Measurements from ENCODE around the gene ADPRM.

The ADPRM gene

DNA sequence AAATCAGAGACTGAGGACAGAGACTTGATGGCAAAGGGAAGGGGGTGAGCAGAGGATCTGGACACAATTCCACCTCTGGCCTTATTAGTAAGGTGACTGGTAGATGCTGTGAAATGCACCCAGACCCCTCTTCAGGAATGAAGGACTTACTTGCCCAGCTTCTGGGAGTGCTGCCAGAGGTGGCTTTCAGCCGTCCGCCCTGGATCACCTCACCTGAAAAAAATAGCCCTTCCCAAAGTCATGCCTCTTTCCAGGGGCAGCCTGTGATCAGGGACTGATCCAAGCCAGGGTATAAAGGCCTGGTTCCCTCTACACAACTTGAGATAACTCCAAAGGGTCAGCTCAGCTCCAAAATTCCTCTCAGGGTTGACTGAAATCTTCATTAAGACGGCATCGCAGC lies 52.8 kb downstream of the ADPRM start:
- Histone ChIP-seq H3K4me3 (ENCODE audit: low read length) (no peak overlapping the region), H3K4me1 (ENCODE audit: control insufficient read depth, low read depth, low read length) (no peaks in the 10 kb centered on the region), H4K5ac (ENCODE audit: low read length) (no peak overlapping the region), H2BK5ac (ENCODE audit: low read length) (no peak overlapping the region), H3K79me1 (ENCODE audit: low read length) (no peaks in the 10 kb centered on the region), H4K8ac (ENCODE audit: low read depth, low read length) (no peak overlapping the region), H3K27me3 (ENCODE audit: insufficient read depth, low read length, poor library complexity) (no peaks in the 10 kb centered on the region), H3K4ac (ENCODE audit: low read depth, low read length) (no peak overlapping the region), H3K18ac (ENCODE audit: low read length) (no peak overlapping the region), H2BK120ac (ENCODE audit: low read depth, low read length) (no peak overlapping the region), H3K27ac (ENCODE audit: low read depth, low read length) (no peak overlapping the region), H2AK5ac (ENCODE audit: low read length) (no peak overlapping the region), H3K23ac (ENCODE audit: low read length) (no peak overlapping the region), H2BK15ac (replicated peaks; ENCODE audit: low read depth) (no peak overlapping the region), H3K79me2 (ENCODE audit: control insufficient read depth, insufficient read depth, low read length) (no peaks in the 10 kb centered on the region), H3K56ac (ENCODE audit: low read length) (no peak overlapping the region), H3K36me3 (ENCODE audit: control insufficient read depth, insufficient read depth, low read length) (no peaks in the 10 kb centered on the region), H3K4me2 (ENCODE audit: low read length) (no peak overlapping the region), H3K9ac (ENCODE audit: low read length) (no peak overlapping the region)
- WGBS (ENCODE audit: extremely low coverage, insufficient coverage, low lambda C conversion rate) = no CpG with 5 or more reads among the region's 4 CpGs
- no peak for DNase-seq

DNA sequence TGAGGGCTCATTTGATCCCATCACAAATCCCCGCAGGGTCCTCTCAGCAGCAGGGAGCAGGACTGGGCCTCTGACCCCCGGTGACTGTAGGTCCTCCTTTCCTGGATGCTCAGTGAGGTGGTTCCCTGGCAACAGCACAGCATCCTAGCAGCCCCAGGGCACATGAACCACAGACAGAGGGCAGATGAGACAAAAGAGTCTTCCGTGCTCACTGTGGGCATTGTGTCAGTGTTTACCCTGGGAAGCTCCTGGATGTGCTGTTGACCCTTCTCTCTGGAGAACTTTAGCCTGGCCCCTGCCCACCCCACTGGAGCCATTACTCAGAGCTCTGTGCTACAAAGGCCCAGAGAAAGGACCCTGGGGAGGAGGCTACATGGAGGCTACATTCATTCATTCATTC lies 54.2 kb downstream of the ADPRM start:
- no CpG with 5 or more reads among the region's 3 CpGs for WGBS (ENCODE audit: extremely low coverage, insufficient coverage, low lambda C conversion rate)
- Histone ChIP-seq H3K79me2 (ENCODE audit: control insufficient read depth, insufficient read depth, low read length) (no peaks in the 10 kb centered on the region), H3K23ac (ENCODE audit: low read length) (no peak overlapping the region), H2BK120ac (ENCODE audit: low read depth, low read length) (no peak overlapping the region), H3K27ac (ENCODE audit: low read depth, low read length) (no peak overlapping the region), H3K4me2 (ENCODE audit: low read length) (no peak overlapping the region), H3K4ac (ENCODE audit: low read depth, low read length) (no peak overlapping the region), H2BK15ac (replicated peaks; ENCODE audit: low read depth) (no peak overlapping the region), H3K9ac (ENCODE audit: low read length) (no peak overlapping the region), H3K4me3 (ENCODE audit: low read length) (no peak overlapping the region), H2AK5ac (ENCODE audit: low read length) (no peak overlapping the region), H3K79me1 (ENCODE audit: low read length) (no peaks in the 10 kb centered on the region), H4K5ac (ENCODE audit: low read length) (no peak overlapping the region), H4K8ac (ENCODE audit: low read depth, low read length) (no peak overlapping the region), H3K27me3 (ENCODE audit: insufficient read depth, low read length, poor library complexity) (no peaks in the 10 kb centered on the region), H3K36me3 (ENCODE audit: control insufficient read depth, insufficient read depth, low read length) (no peaks in the 10 kb centered on the region), H3K18ac (ENCODE audit: low read length) (no peak overlapping the region), H3K56ac (ENCODE audit: low read length) (no peak overlapping the region), H3K4me1 (ENCODE audit: control insufficient read depth, low read depth, low read length) (peaks cover 6% of the 10 kb centered on the region), H2BK5ac (ENCODE audit: low read length) (no peak overlapping the region)
- DNase-seq = no peak

DNA sequence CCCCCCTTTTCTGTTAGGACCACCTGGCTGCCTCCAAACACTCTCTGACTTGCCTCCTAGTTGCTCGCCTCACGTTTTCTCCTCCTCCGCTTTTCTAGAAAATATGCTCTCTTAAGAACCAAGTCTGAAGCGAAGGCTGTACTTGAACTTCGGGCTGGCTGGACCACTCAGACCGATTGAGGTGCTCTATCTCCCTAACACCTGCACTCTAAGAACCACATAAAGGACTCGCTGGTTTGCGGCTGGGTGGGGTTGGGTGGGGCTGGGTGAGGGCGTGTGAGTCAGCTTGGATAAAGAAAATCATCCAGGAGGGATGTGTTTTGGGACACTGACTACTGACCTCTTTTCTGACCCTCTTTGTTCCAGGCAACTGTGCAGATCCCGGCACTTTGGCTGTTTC lies 55.3 kb downstream of the ADPRM start:
- Histone ChIP-seq H2BK120ac (ENCODE audit: low read depth, low read length) (no peak overlapping the region), H3K4me2 (ENCODE audit: low read length) (no peak overlapping the region), H3K9ac (ENCODE audit: low read length) (no peak overlapping the region), H3K79me1 (ENCODE audit: low read length) (no peaks in the 10 kb centered on the region), H3K27ac (ENCODE audit: low read depth, low read length) (no peak overlapping the region), H2BK15ac (replicated peaks; ENCODE audit: low read depth) (no peak overlapping the region), H4K5ac (ENCODE audit: low read length) (no peak overlapping the region), H3K79me2 (ENCODE audit: control insufficient read depth, insufficient read depth, low read length) (no peaks in the 10 kb centered on the region), H3K56ac (ENCODE audit: low read length) (no peak overlapping the region), H3K27me3 (ENCODE audit: insufficient read depth, low read length, poor library complexity) (no peaks in the 10 kb centered on the region), H4K8ac (ENCODE audit: low read depth, low read length) (no peak overlapping the region), H3K4me1 (ENCODE audit: control insufficient read depth, low read depth, low read length) (peaks cover 7% of the 10 kb centered on the region), H3K36me3 (ENCODE audit: control insufficient read depth, insufficient read depth, low read length) (no peaks in the 10 kb centered on the region), H2AK5ac (ENCODE audit: low read length) (no peak overlapping the region), H3K4me3 (ENCODE audit: low read length) (no peak overlapping the region), H3K23ac (ENCODE audit: low read length) (no peak overlapping the region), H3K18ac (ENCODE audit: low read length) (no peak overlapping the region), H3K4ac (ENCODE audit: low read depth, low read length) (no peak overlapping the region), H2BK5ac (ENCODE audit: low read length) (no peak overlapping the region)
- DNase-seq = no peak
- WGBS (ENCODE audit: extremely low coverage, insufficient coverage, low lambda C conversion rate) = no CpG with 5 or more reads among the region's 10 CpGs

DNA sequence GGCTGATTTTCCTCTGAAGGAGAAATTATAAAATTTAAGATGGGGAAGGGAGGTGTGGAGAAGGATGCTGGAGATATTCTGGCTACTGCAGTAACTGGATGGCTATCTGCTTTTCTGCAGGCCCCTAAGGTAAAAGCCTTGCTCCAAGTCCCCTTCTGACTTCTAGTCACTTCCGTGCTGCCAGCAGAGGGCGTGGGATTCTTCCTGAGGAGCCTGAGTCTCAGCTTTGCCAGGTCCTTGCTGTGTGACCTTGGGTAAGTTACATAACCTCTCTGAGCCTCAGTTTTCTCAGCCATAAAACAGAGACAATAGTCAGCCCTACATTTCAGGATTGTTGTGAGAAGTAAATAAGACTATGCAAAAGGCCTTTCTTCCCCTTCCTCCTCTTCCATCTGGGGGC lies 56.7 kb downstream of the ADPRM start:
- Histone ChIP-seq H3K36me3 (ENCODE audit: control insufficient read depth, insufficient read depth, low read length) (no peaks in the 10 kb centered on the region), H3K18ac (ENCODE audit: low read length) (no peak overlapping the region), H2BK15ac (replicated peaks; ENCODE audit: low read depth) (no peak overlapping the region), H2BK5ac (ENCODE audit: low read length) (no peak overlapping the region), H4K5ac (ENCODE audit: low read length) (no peak overlapping the region), H3K56ac (ENCODE audit: low read length) (no peak overlapping the region), H3K4me1 (ENCODE audit: control insufficient read depth, low read depth, low read length) (peaks cover 7% of the 10 kb centered on the region), H4K8ac (ENCODE audit: low read depth, low read length) (no peak overlapping the region), H3K4ac (ENCODE audit: low read depth, low read length) (no peak overlapping the region), H3K79me1 (ENCODE audit: low read length) (no peaks in the 10 kb centered on the region), H3K79me2 (ENCODE audit: control insufficient read depth, insufficient read depth, low read length) (no peaks in the 10 kb centered on the region), H2BK120ac (ENCODE audit: low read depth, low read length) (no peak overlapping the region), H3K4me2 (ENCODE audit: low read length) (no peak overlapping the region), H3K23ac (ENCODE audit: low read length) (no peak overlapping the region), H3K4me3 (ENCODE audit: low read length) (no peak overlapping the region), H3K27ac (ENCODE audit: low read depth, low read length) (no peak overlapping the region), H3K9ac (ENCODE audit: low read length) (no peak overlapping the region), H2AK5ac (ENCODE audit: low read length) (no peak overlapping the region), H3K27me3 (ENCODE audit: insufficient read depth, low read length, poor library complexity) (no peaks in the 10 kb centered on the region)
- no CpG with 5 or more reads among the region's 2 CpGs for WGBS (ENCODE audit: extremely low coverage, insufficient coverage, low lambda C conversion rate)
- DNase-seq = peak; percentile 87

DNA sequence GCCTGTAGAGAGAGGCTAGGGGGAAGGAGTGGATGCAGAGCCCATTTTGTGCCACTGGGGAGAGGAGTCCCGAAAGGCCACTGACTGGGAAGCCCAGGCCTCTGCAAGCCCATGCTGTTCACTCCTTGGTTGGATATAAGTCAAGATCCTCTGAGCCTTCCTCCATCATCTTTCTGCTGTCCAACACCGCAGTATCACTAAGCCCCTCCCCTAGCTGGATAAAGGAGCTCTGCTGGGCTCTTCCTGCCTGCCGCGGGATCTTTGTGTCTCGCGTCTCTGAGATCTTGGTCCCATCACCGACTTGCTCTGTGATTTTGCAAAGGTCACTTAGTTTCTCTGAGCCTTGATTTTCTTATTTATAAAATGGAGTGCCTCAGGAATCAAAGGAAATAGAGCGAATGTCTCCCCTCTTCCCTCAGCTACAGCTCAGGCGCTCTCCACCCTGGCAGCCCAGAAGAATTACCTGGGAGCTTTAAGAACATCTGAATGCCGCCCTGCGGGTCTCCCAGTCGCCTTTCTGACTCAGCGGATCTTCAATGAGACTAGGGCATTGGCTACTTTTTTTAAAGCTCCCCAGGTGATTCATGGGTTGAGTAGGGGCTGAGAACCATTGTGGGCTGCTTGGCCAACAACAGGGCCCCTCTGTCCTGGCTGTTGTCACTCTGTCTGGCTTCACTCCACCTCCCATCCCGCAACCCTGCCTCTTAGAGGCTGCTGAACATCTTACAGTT lies 57.6 kb downstream of the ADPRM start:
- no peak overlapping the region for H2AK5ac ChIP-seq (ENCODE audit: low read length)
- peak overlapping the region; percentile 33 for H3K9ac ChIP-seq (ENCODE audit: low read length)
- H2BK15ac ChIP-seq (replicated peaks; ENCODE audit: low read depth) = no peak overlapping the region
- H3K79me1 ChIP-seq (ENCODE audit: low read length) = no peaks in the 10 kb centered on the region
- no peaks in the 10 kb centered on the region for H3K36me3 ChIP-seq (ENCODE audit: control insufficient read depth, insufficient read depth, low read length)
- H3K4me2 ChIP-seq (ENCODE audit: low read length) = peak overlapping the region; percentile 16
- no CpG with 5 or more reads among the region's 14 CpGs for WGBS (ENCODE audit: extremely low coverage, insufficient coverage, low lambda C conversion rate)
- no peak overlapping the region for H3K4ac ChIP-seq (ENCODE audit: low read depth, low read length)
- peak; percentile 85 for DNase-seq
- no peak overlapping the region for H3K4me3 ChIP-seq (ENCODE audit: low read length)
- H3K18ac ChIP-seq (ENCODE audit: low read length) = no peak overlapping the region
- no peak overlapping the region for H4K8ac ChIP-seq (ENCODE audit: low read depth, low read length)
- no peaks in the 10 kb centered on the region for H3K27me3 ChIP-seq (ENCODE audit: insufficient read depth, low read length, poor library complexity)
- H2BK5ac ChIP-seq (ENCODE audit: low read length) = no peak overlapping the region
- no peak overlapping the region for H3K23ac ChIP-seq (ENCODE audit: low read length)
- H3K27ac ChIP-seq (ENCODE audit: low read depth, low read length) = no peak overlapping the region
- peak overlapping the region; percentile 36 for H3K56ac ChIP-seq (ENCODE audit: low read length)
- H3K79me2 ChIP-seq (ENCODE audit: control insufficient read depth, insufficient read depth, low read length) = no peaks in the 10 kb centered on the region
- H2BK120ac ChIP-seq (ENCODE audit: low read depth, low read length) = no peak overlapping the region
- H4K5ac ChIP-seq (ENCODE audit: low read length) = no peak overlapping the region
- H3K4me1 ChIP-seq (ENCODE audit: control insufficient read depth, low read depth, low read length) = peaks cover 7% of the 10 kb centered on the region

DNA sequence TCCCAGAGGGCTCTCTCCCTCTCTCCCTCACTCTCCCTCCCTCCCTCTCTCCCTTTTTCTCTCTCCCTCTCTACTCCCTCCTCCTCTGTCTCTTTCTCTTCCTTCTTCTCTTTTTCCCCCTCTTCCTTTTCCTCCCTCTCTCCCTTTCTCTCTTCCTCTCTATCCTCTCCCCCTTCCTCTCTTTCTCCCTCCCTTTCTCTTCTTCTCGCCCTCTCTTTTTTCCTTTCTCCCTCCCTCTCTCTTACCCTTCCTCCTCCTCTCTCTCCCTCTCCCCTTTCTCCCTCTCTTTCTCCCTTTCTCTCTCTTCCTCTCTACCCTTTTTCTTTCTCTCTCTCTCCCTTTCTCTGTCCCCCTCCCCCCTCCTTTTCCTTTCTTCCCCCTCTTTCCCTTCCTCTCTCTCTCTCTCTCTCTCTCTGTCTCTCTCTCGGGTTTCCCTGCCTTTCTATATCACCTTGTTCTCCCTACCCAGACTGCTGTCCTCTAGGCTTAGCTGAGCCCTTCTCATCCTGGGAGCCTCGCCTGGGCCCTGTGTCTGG lies 58.3 kb downstream of the ADPRM start:
- H3K79me2 ChIP-seq (ENCODE audit: control insufficient read depth, insufficient read depth, low read length) = no peaks in the 10 kb centered on the region
- peak overlapping the region; percentile 33 for H3K9ac ChIP-seq (ENCODE audit: low read length)
- no peak overlapping the region for H3K18ac ChIP-seq (ENCODE audit: low read length)
- no peak for DNase-seq
- H2BK120ac ChIP-seq (ENCODE audit: low read depth, low read length) = no peak overlapping the region
- H3K56ac ChIP-seq (ENCODE audit: low read length) = peak overlapping the region; percentile 11
- H4K5ac ChIP-seq (ENCODE audit: low read length) = no peak overlapping the region
- no peaks in the 10 kb centered on the region for H3K79me1 ChIP-seq (ENCODE audit: low read length)
- peaks cover 7% of the 10 kb centered on the region for H3K4me1 ChIP-seq (ENCODE audit: control insufficient read depth, low read depth, low read length)
- no peak overlapping the region for H3K27ac ChIP-seq (ENCODE audit: low read depth, low read length)
- H3K4me2 ChIP-seq (ENCODE audit: low read length) = no peak overlapping the region
- no peak overlapping the region for H3K4me3 ChIP-seq (ENCODE audit: low read length)
- H3K4ac ChIP-seq (ENCODE audit: low read depth, low read length) = no peak overlapping the region
- H2AK5ac ChIP-seq (ENCODE audit: low read length) = no peak overlapping the region
- H4K8ac ChIP-seq (ENCODE audit: low read depth, low read length) = no peak overlapping the region
- H3K27me3 ChIP-seq (ENCODE audit: insufficient read depth, low read length, poor library complexity) = no peaks in the 10 kb centered on the region
- no peaks in the 10 kb centered on the region for H3K36me3 ChIP-seq (ENCODE audit: control insufficient read depth, insufficient read depth, low read length)
- H2BK5ac ChIP-seq (ENCODE audit: low read length) = no peak overlapping the region
- no peak overlapping the region for H3K23ac ChIP-seq (ENCODE audit: low read length)
- WGBS (ENCODE audit: extremely low coverage, insufficient coverage, low lambda C conversion rate) = no CpG with 5 or more reads among the region's 3 CpGs
- H2BK15ac ChIP-seq (replicated peaks; ENCODE audit: low read depth) = no peak overlapping the region

All from mesendoderm (in vitro differentiated cells).